Prostate gland (tissue), 2 donors: ENCODE measurements around the gene COL11A2.

Source experiments
- POLR2A ChIP-seq: fragments of 450-650 bp; IDR thresholded peaks from one replicate; pipeline ENCODE4 v1.6.1; 2016; ENCODE audit warnings: antibody characterized with exemption, mild to moderate bottlenecking
- POLR2AphosphoS5 ChIP-seq: sonication (generic); formaldehyde crosslinking; IDR thresholded peaks from one replicate; pipeline ENCODE4 v1.6.1; 2017; ENCODE audit warnings: antibody characterized with exemption
- TF ChIP-seq, protein P1 (sequence below), 4 experiments: fragments of 200-600 bp in 2 of 4; fragments of 450-650 bp in 2 of 4; sonication (generic) in 2 of 4; IDR thresholded peaks; 1 replicate in 3 of 4; 2 replicates in 1 of 4; pipeline ENCODE4 v1.5.1; 2016 to 2019; ENCODE audit warnings: antibody characterized with exemption in 4 of 4, mild to moderate bottlenecking in 2 of 4, moderate library complexity in 2 of 4

DNA sequence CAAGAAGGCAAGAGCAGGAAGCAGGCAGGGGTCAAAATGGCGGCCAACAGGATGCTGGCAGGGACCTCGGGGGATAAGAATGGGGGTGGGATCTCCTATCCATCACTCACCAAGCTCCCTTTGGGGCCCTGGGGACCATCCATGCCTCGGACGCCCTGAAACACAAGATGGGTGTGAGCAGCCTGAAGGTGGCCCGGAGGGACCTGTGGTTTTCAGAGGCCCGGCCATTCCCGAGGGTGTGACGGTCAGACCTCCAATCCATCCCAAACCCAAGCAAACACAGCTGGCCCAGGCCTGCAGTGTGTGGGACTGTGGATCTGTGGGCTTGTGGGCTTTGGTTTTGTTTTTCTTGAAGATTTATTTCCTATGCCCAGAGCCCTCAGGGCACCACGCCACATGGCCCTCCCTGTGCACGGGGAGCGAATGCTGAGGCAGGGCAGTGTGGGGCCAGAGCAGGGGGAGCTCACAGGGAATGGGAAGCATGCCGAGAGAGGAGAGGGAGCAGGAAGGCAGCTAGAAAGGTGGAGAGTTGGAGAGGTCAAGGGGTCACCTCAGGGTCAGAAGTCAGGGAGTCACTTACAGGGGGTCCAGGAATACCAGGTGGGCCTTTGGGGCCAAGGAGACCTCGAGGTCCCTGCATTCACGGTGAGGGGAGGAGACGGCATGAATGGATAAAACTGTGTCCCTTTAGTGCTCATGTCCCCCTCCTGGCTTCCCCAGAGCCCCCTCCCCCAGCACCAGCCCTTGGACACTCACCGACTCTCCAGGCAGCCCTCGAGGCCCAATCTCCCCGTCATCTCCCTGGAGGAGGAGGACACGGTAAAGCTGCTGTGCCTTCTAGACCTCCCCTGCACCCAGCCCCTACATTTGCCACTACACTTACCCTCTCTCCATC is 14.5 kb downstream of the COL11A2 start:
- TF ChIP-seq, protein P1, sequence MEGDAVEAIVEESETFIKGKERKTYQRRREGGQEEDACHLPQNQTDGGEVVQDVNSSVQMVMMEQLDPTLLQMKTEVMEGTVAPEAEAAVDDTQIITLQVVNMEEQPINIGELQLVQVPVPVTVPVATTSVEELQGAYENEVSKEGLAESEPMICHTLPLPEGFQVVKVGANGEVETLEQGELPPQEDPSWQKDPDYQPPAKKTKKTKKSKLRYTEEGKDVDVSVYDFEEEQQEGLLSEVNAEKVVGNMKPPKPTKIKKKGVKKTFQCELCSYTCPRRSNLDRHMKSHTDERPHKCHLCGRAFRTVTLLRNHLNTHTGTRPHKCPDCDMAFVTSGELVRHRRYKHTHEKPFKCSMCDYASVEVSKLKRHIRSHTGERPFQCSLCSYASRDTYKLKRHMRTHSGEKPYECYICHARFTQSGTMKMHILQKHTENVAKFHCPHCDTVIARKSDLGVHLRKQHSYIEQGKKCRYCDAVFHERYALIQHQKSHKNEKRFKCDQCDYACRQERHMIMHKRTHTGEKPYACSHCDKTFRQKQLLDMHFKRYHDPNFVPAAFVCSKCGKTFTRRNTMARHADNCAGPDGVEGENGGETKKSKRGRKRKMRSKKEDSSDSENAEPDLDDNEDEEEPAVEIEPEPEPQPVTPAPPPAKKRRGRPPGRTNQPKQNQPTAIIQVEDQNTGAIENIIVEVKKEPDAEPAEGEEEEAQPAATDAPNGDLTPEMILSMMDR (IDR thresholded peaks at IDR 0.05), result no peak
- TF ChIP-seq POLR2AphosphoS5 (no peak), POLR2A (no peak)
